Liver (tissue), 3 donors: ENCODE results near the gene SRRD.

ENCODE experiments used
- FOXA1 ChIP-seq: IDR thresholded peaks from 2 replicates; pipeline ENCODE4 v1.6.1; 2016; ENCODE audit warnings: antibody characterized with exemption
- FOXA2 ChIP-seq: IDR thresholded peaks from 2 replicates; pipeline ENCODE4 v1.6.1; 2016; ENCODE audit warnings: antibody characterized with exemption
- GABPA ChIP-seq, 2 donors: IDR thresholded peaks in 1 of 2; conservative IDR thresholded peaks in 1 of 2; 2 replicates each; pipeline ENCODE4 v1.6.1; 2016; ENCODE audit warnings: antibody characterized with exemption in 2 of 2, mild to moderate bottlenecking in 1 of 2, moderate library complexity in 1 of 2
- HNF4G ChIP-seq: IDR thresholded peaks from 2 replicates; pipeline ENCODE4 v1.6.1; 2016; ENCODE audit warnings: antibody characterized with exemption
- JUND ChIP-seq, 2 donors: IDR thresholded peaks; 2 replicates each; pipeline ENCODE4 v1.6.1; 2016; ENCODE audit warnings: antibody characterized with exemption in 2 of 2
- NR2F2 ChIP-seq: IDR thresholded peaks from 2 replicates; pipeline ENCODE4 v1.6.1; 2016; ENCODE audit warnings: antibody characterized with exemption
- RAD21 ChIP-seq, 2 donors: IDR thresholded peaks; 2 replicates each; pipeline ENCODE4 v1.6.1; 2016; ENCODE audit warnings: antibody characterized with exemption in 2 of 2, mild to moderate bottlenecking in 2 of 2
- SP1 ChIP-seq: IDR thresholded peaks from 2 replicates; pipeline ENCODE4 v1.6.1; 2018; ENCODE audit warnings: antibody characterized with exemption, mild to moderate bottlenecking
- YY1 ChIP-seq: IDR thresholded peaks from 2 replicates; pipeline ENCODE4 v1.6.1; 2016; ENCODE audit warnings: antibody characterized with exemption, mild to moderate bottlenecking
- TF ChIP-seq, protein P1 (sequence below): fragments of 150-350 bp; IDR thresholded peaks from 2 replicates; pipeline ENCODE4 v1.5.1; 2017; ENCODE audit warnings: improper control_type of control experiment, low read depth, low read length; ENCODE audit not compliant: missing input control
- TF ChIP-seq, protein P2 (sequence below): IDR thresholded peaks from 2 replicates; pipeline ENCODE4 v1.6.1; 2016; ENCODE audit warnings: antibody characterized with exemption
- TF ChIP-seq, protein P3 (sequence below): IDR thresholded peaks from 2 replicates; pipeline ENCODE4 v1.6.1; 2016; ENCODE audit warnings: antibody characterized with exemption, mild to moderate bottlenecking
- TF ChIP-seq, protein P4 (sequence below): IDR thresholded peaks from 2 replicates; pipeline ENCODE4 v1.6.1; 2016; ENCODE audit warnings: antibody characterized with exemption
- donor health status: healthy.
- donor health status: healthy.

DNA sequence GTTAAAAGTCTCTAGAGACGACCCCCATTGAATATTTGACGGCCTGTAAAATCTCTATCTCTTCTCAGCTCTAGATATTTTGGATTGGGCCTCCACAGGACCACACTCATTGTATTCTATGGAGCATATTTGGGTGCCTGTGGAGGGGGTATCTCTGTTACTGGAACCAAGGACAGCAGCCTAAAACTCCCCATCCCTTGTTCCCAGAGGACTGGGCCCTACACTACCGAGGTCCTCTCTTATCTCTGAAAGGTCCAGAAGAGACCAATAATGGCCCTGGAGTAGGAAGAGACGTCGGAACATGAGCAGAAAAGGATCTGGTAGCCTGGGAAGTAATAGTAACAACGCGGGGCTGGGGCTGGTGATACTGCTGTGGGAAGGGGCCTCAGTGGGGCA lies 636 bp upstream of the SRRD start:
- TF ChIP-seq, protein P1, sequence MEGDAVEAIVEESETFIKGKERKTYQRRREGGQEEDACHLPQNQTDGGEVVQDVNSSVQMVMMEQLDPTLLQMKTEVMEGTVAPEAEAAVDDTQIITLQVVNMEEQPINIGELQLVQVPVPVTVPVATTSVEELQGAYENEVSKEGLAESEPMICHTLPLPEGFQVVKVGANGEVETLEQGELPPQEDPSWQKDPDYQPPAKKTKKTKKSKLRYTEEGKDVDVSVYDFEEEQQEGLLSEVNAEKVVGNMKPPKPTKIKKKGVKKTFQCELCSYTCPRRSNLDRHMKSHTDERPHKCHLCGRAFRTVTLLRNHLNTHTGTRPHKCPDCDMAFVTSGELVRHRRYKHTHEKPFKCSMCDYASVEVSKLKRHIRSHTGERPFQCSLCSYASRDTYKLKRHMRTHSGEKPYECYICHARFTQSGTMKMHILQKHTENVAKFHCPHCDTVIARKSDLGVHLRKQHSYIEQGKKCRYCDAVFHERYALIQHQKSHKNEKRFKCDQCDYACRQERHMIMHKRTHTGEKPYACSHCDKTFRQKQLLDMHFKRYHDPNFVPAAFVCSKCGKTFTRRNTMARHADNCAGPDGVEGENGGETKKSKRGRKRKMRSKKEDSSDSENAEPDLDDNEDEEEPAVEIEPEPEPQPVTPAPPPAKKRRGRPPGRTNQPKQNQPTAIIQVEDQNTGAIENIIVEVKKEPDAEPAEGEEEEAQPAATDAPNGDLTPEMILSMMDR = no peak
- TF ChIP-seq, protein P2, sequence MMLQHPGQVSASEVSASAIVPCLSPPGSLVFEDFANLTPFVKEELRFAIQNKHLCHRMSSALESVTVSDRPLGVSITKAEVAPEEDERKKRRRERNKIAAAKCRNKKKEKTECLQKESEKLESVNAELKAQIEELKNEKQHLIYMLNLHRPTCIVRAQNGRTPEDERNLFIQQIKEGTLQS = no peak
- TF ChIP-seq SP1 (no peak), RAD21 (IDR thresholded peaks at IDR 0.05) (no peak), JUND (IDR thresholded peaks at IDR 0.05) (no peak), HNF4G (no peak), FOXA1 (no peak), YY1 (no peak), GABPA (IDR thresholded peaks at IDR 0.05 in 1 of 2, conservative IDR thresholded peaks at IDR 0.05 in 1 of 2) (no peak), NR2F2 (no peak), FOXA2 (no peak)
- TF ChIP-seq, protein P3, sequence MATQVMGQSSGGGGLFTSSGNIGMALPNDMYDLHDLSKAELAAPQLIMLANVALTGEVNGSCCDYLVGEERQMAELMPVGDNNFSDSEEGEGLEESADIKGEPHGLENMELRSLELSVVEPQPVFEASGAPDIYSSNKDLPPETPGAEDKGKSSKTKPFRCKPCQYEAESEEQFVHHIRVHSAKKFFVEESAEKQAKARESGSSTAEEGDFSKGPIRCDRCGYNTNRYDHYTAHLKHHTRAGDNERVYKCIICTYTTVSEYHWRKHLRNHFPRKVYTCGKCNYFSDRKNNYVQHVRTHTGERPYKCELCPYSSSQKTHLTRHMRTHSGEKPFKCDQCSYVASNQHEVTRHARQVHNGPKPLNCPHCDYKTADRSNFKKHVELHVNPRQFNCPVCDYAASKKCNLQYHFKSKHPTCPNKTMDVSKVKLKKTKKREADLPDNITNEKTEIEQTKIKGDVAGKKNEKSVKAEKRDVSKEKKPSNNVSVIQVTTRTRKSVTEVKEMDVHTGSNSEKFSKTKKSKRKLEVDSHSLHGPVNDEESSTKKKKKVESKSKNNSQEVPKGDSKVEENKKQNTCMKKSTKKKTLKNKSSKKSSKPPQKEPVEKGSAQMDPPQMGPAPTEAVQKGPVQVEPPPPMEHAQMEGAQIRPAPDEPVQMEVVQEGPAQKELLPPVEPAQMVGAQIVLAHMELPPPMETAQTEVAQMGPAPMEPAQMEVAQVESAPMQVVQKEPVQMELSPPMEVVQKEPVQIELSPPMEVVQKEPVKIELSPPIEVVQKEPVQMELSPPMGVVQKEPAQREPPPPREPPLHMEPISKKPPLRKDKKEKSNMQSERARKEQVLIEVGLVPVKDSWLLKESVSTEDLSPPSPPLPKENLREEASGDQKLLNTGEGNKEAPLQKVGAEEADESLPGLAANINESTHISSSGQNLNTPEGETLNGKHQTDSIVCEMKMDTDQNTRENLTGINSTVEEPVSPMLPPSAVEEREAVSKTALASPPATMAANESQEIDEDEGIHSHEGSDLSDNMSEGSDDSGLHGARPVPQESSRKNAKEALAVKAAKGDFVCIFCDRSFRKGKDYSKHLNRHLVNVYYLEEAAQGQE = no peak
- TF ChIP-seq, protein P4, sequence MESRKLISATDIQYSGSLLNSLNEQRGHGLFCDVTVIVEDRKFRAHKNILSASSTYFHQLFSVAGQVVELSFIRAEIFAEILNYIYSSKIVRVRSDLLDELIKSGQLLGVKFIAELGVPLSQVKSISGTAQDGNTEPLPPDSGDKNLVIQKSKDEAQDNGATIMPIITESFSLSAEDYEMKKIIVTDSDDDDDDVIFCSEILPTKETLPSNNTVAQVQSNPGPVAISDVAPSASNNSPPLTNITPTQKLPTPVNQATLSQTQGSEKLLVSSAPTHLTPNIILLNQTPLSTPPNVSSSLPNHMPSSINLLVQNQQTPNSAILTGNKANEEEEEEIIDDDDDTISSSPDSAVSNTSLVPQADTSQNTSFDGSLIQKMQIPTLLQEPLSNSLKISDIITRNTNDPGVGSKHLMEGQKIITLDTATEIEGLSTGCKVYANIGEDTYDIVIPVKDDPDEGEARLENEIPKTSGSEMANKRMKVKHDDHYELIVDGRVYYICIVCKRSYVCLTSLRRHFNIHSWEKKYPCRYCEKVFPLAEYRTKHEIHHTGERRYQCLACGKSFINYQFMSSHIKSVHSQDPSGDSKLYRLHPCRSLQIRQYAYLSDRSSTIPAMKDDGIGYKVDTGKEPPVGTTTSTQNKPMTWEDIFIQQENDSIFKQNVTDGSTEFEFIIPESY = no peak
